Measurements from ENCODE around the gene VMP1.

- no peak for TF ChIP-seq CTCF (IDR thresholded peaks at IDR 0.05)
- no peak for TF ChIP-seq POLR2A (IDR thresholded peaks at IDR 0.05)
Measured at GRCh38 chr17:59840329-59841090, 133.1 kb downstream of the VMP1 start.
